Mucosa of stomach (tissue), 1 donor: Measurements from ENCODE around the gene ZBTB20.

Experiments used
- H3K27me3 ChIP-seq: one replicate; pipeline ENCODE4 v1.7.0; 2013; ENCODE audit warnings: mild to moderate bottlenecking, low read length; ENCODE audit not compliant: control insufficient read depth, insufficient read depth
- H3K36me3 ChIP-seq: one replicate; pipeline ENCODE4 v1.7.0; 2013; ENCODE audit warnings: low read length; ENCODE audit not compliant: control insufficient read depth, insufficient read depth
- H3K4me1 ChIP-seq: one replicate; pipeline ENCODE4 v1.7.0; 2013; ENCODE audit warnings: mild to moderate bottlenecking, low read length; ENCODE audit not compliant: control insufficient read depth, insufficient read depth
- H3K4me3 ChIP-seq: one replicate; pipeline ENCODE4 v1.7.0; 2013; ENCODE audit warnings: low read length
- H3K9ac ChIP-seq: one replicate; pipeline ENCODE4 v1.7.0; 2013; ENCODE audit warnings: mild to moderate bottlenecking, low read length, moderate library complexity
- H3K9me3 ChIP-seq: one replicate; pipeline ENCODE4 v1.7.0; 2013; ENCODE audit warnings: mild to moderate bottlenecking, low read length, moderate library complexity; ENCODE audit not compliant: control insufficient read depth
- donor health status: Pancreatic carcinoma.

Gene ZBTB20

GRCh38 chr3:114542359-114542758 is 604.7 kb downstream of the ZBTB20 start:
- Histone ChIP-seq H3K4me1 (no peaks in the 10 kb centered on the region), H3K36me3 (no peaks in the 10 kb centered on the region), H3K9me3 (no peaks in the 10 kb centered on the region), H3K9ac (no peak overlapping the region), H3K4me3 (no peak overlapping the region), H3K27me3 (no peaks in the 10 kb centered on the region)

GRCh38 chr3:114539525-114539924 is 607.6 kb downstream of the ZBTB20 start:
- no peaks in the 10 kb centered on the region for H3K36me3 ChIP-seq
- H3K4me1 ChIP-seq, result no peaks in the 10 kb centered on the region
- no peaks in the 10 kb centered on the region for H3K27me3 ChIP-seq
- no peak overlapping the region for H3K9ac ChIP-seq
- H3K4me3 ChIP-seq, result no peak overlapping the region
- H3K9me3 ChIP-seq, result no peaks in the 10 kb centered on the region

DNA sequence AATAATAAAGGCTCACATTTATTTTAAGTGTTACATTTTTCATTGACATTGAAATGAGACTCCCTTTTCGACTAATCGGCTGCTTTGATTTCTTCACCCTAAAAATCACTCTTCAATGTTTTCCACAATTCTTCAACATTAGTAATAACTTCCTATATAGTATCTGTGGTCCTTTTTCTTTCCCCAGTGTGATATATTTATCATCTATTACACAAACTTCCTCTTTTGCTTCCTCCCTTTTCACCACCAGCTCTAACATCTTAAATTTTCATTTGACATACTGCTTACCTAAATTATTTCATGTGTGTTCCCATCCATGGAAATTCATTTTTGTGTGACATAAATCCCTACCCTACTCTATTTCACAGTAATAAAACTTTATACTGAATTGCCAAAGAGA is 608.9 kb downstream of the ZBTB20 start:
- H3K36me3 ChIP-seq, result no peaks in the 10 kb centered on the region
- H3K9ac ChIP-seq, result no peak overlapping the region
- no peak overlapping the region for H3K4me3 ChIP-seq
- H3K4me1 ChIP-seq, result no peaks in the 10 kb centered on the region
- no peaks in the 10 kb centered on the region for H3K27me3 ChIP-seq
- H3K9me3 ChIP-seq, result no peaks in the 10 kb centered on the region

DNA sequence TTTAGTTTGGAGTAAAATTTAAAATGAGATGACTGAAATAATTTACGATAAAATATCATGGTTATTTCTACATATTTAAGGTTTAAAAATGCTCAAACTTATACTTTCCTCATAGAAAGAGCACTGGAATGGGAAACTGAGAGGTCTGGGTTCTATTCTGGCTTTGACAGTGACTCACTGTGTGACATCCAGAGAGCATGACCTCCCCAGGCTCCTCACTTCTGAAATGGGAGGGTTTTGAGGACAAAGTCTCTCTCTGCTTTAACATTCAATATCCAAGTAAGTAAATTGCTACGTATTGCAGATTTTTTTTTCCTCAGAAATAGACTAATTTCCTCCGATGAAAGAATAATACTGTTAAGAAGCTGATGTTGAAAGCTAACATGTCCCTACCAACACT is 618.6 kb downstream of the ZBTB20 start:
- no peaks in the 10 kb centered on the region for H3K36me3 ChIP-seq
- H3K9ac ChIP-seq, result no peak overlapping the region
- H3K9me3 ChIP-seq, result no peaks in the 10 kb centered on the region
- no peaks in the 10 kb centered on the region for H3K4me1 ChIP-seq
- H3K4me3 ChIP-seq, result no peak overlapping the region
- H3K27me3 ChIP-seq, result no peaks in the 10 kb centered on the region

GRCh38 chr3:114527036-114527644 is 619.9 kb downstream of the ZBTB20 start:
- no peaks in the 10 kb centered on the region for H3K36me3 ChIP-seq
- H3K9me3 ChIP-seq, result no peaks in the 10 kb centered on the region
- no peaks in the 10 kb centered on the region for H3K4me1 ChIP-seq
- H3K4me3 ChIP-seq, result no peak overlapping the region
- H3K9ac ChIP-seq, result no peak overlapping the region
- no peaks in the 10 kb centered on the region for H3K27me3 ChIP-seq

- H3K4me3 ChIP-seq, result no peak overlapping the region
- no peaks in the 10 kb centered on the region for H3K27me3 ChIP-seq
- no peak overlapping the region for H3K9ac ChIP-seq
- no peaks in the 10 kb centered on the region for H3K4me1 ChIP-seq
- H3K9me3 ChIP-seq, result no peaks in the 10 kb centered on the region
- no peaks in the 10 kb centered on the region for H3K36me3 ChIP-seq
These were observed 621.8 kb downstream of the ZBTB20 start for GRCh38 chr3:114525278-114525677.

GRCh38 chr3:114519415-114519814 is 627.7 kb downstream of the ZBTB20 start:
- no peaks in the 10 kb centered on the region for H3K27me3 ChIP-seq
- no peak overlapping the region for H3K9ac ChIP-seq
- H3K36me3 ChIP-seq, result no peaks in the 10 kb centered on the region
- H3K4me1 ChIP-seq, result no peaks in the 10 kb centered on the region
- no peaks in the 10 kb centered on the region for H3K9me3 ChIP-seq
- H3K4me3 ChIP-seq, result no peak overlapping the region

DNA sequence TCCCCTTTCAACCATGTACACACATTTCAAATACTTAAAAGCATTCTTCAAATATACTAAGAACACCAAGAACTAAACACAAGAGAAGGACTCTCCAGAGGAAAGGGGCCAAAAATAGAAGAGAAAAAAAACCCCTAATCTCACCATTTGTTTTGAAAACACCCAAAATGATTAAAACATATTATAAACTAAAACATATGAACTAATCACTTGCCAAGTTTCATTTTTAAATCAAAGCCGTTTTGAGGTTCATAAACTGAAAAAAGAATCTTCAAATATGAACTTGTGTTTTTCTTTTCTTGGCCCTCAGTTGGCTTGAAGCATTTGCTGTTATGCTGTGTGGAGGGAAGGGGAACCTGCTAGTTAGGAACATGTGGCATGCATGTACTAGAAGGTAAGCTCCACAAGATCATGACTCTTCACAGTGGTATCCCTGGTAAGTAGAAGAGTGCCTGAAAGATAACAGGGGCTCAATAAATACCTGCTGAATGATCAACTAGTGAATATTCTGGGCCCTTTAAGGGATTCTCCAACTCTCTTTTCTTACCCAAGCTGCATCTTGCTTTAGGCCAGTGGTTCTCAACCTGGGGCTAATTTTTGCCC is 628.8 kb downstream of the ZBTB20 start:
- H3K36me3 ChIP-seq, result no peaks in the 10 kb centered on the region
- H3K4me3 ChIP-seq, result no peak overlapping the region
- H3K4me1 ChIP-seq, result no peaks in the 10 kb centered on the region
- H3K9me3 ChIP-seq, result no peaks in the 10 kb centered on the region
- no peak overlapping the region for H3K9ac ChIP-seq
- no peaks in the 10 kb centered on the region for H3K27me3 ChIP-seq

GRCh38 chr3:114510201-114510600 is 636.9 kb downstream of the ZBTB20 start:
- no peaks in the 10 kb centered on the region for H3K9me3 ChIP-seq
- no peaks in the 10 kb centered on the region for H3K4me1 ChIP-seq
- H3K36me3 ChIP-seq, result no peaks in the 10 kb centered on the region
- H3K9ac ChIP-seq, result no peak overlapping the region
- H3K4me3 ChIP-seq, result no peak overlapping the region
- no peaks in the 10 kb centered on the region for H3K27me3 ChIP-seq

GRCh38 chr3:114509756-114510155 is 637.3 kb downstream of the ZBTB20 start:
- Histone ChIP-seq H3K36me3 (no peaks in the 10 kb centered on the region), H3K9me3 (no peaks in the 10 kb centered on the region), H3K4me1 (no peaks in the 10 kb centered on the region), H3K27me3 (no peaks in the 10 kb centered on the region), H3K9ac (no peak overlapping the region), H3K4me3 (no peak overlapping the region)

DNA sequence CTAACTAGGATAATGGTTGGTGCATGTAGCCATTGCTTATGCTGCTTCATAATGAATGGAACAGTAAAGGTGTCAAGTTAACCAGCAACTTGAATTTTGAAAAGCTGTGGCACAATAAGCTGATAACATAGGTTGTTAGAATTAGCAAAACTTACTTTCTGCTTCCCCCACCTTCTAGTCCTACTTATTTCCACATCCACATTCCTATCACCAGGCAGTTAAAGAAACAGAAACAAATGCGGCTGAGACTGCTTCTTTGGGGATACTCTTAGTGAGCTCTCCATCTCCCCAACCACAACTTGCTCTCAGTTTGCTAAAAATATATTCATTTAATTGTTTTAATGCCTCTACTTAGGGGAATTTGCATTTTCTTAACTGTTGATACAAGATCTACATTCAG is 638.1 kb downstream of the ZBTB20 start:
- H3K27me3 ChIP-seq, result no peaks in the 10 kb centered on the region
- H3K36me3 ChIP-seq, result no peaks in the 10 kb centered on the region
- no peaks in the 10 kb centered on the region for H3K9me3 ChIP-seq
- H3K4me1 ChIP-seq, result no peaks in the 10 kb centered on the region
- no peak overlapping the region for H3K9ac ChIP-seq
- H3K4me3 ChIP-seq, result no peak overlapping the region

DNA sequence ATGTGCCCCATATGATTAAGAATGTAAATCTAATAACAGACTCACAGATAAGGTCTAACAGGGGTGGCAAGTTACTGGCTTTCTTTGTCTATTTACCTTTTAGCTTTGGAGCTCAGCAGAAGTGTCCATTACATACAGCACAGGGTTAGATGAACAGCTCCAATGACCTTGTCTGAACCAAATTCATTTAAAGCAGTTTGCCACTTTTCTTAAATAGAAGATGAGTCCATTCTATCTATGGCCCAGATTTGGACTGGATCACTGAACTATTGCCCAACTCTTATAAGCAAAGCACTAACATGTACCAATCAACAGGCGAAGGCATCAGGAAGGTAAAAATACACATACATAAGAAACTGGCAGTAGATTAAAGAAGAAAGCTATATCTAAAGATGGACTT is 638.9 kb downstream of the ZBTB20 start:
- Histone ChIP-seq H3K4me1 (no peaks in the 10 kb centered on the region), H3K36me3 (no peaks in the 10 kb centered on the region), H3K4me3 (no peak overlapping the region), H3K9ac (no peak overlapping the region), H3K9me3 (no peaks in the 10 kb centered on the region), H3K27me3 (no peaks in the 10 kb centered on the region)
